Measurements from ENCODE around the gene NHERF1.

Gene NHERF1

DNA sequence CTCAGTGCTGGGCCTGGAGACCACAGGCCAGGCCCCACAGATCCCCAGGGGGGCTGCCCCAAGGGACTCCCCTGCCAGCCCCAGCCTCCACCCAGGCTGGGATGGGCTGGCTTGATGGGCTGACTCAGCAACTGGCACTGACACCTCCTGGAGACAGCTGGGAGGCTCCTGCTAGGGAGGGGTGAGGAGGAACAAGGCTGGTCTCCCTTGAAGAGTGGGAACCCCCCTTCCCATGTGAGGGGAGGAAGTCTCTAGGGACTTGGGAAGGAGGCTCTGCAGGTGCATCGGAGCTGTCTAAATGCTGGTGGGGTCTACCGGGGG lies 10.4 kb downstream of the NHERF1 start:
- Histone ChIP-seq H3K79me2 (ENCODE audit: insufficient read depth, low read length) (no peaks in the 10 kb centered on the region), H3K36me3 (ENCODE audit: insufficient read depth, low read length) (no peaks in the 10 kb centered on the region), H3K9me3 (ENCODE audit: low read length) (no peaks in the 10 kb centered on the region), H3K9me2 (ENCODE audit: low read depth, low read length) (no peaks in the 10 kb centered on the region), H3K9ac (ENCODE audit: low read length) (no peak overlapping the region), H3K4me2 (ENCODE audit: low read length) (no peak overlapping the region), H3K27ac (ENCODE audit: low read depth, low read length, poor library complexity, severe bottlenecking) (no peak overlapping the region), H3K27me3 (ENCODE audit: insufficient read depth, low read length) (no peaks in the 10 kb centered on the region), H3F3A (ENCODE audit: insufficient read depth, low read length) (no peaks in the 10 kb centered on the region), H3K4me1 (ENCODE audit: insufficient read depth, low read length, severe bottlenecking) (peaks cover 7% of the 10 kb centered on the region), H4K20me1 (ENCODE audit: insufficient read depth, low read length) (no peaks in the 10 kb centered on the region), H2AFZ (ENCODE audit: low read length) (no peak overlapping the region), H3K4me3 (ENCODE audit: low read depth, low read length, poor library complexity, severe bottlenecking) (no peak overlapping the region)
- TF ChIP-seq, protein P1, sequence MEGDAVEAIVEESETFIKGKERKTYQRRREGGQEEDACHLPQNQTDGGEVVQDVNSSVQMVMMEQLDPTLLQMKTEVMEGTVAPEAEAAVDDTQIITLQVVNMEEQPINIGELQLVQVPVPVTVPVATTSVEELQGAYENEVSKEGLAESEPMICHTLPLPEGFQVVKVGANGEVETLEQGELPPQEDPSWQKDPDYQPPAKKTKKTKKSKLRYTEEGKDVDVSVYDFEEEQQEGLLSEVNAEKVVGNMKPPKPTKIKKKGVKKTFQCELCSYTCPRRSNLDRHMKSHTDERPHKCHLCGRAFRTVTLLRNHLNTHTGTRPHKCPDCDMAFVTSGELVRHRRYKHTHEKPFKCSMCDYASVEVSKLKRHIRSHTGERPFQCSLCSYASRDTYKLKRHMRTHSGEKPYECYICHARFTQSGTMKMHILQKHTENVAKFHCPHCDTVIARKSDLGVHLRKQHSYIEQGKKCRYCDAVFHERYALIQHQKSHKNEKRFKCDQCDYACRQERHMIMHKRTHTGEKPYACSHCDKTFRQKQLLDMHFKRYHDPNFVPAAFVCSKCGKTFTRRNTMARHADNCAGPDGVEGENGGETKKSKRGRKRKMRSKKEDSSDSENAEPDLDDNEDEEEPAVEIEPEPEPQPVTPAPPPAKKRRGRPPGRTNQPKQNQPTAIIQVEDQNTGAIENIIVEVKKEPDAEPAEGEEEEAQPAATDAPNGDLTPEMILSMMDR (IDR thresholded peaks at IDR 0.05; ENCODE audit: low read length), result no peak
- TF ChIP-seq EZH2 (IDR thresholded peaks at IDR 0.05; ENCODE audit: borderline replicate concordance, low read length), result no peak

GRCh38 chr17:74759243-74759801 lies 10.9 kb downstream of the NHERF1 start:
- no peak overlapping the region for H3K27ac ChIP-seq (ENCODE audit: low read depth, low read length, poor library complexity, severe bottlenecking)
- H3K4me3 ChIP-seq (ENCODE audit: low read depth, low read length, poor library complexity, severe bottlenecking), result no peak overlapping the region
- TF ChIP-seq, protein P1 (IDR thresholded peaks at IDR 0.05; ENCODE audit: low read length), result peak; percentile 16; the same call in 1 of the 2 replicates
- no peak for TF ChIP-seq EZH2 (IDR thresholded peaks at IDR 0.05; ENCODE audit: borderline replicate concordance, low read length)
- no peak overlapping the region for H3K4me2 ChIP-seq (ENCODE audit: low read length)
- H3K4me1 ChIP-seq (ENCODE audit: insufficient read depth, low read length, severe bottlenecking), result peaks cover 7% of the 10 kb centered on the region
- H3K79me2 ChIP-seq (ENCODE audit: insufficient read depth, low read length), result no peaks in the 10 kb centered on the region
- H3F3A ChIP-seq (ENCODE audit: insufficient read depth, low read length), result no peaks in the 10 kb centered on the region
- H4K20me1 ChIP-seq (ENCODE audit: insufficient read depth, low read length), result no peaks in the 10 kb centered on the region
- no peak overlapping the region for H3K9ac ChIP-seq (ENCODE audit: low read length)
- H3K27me3 ChIP-seq (ENCODE audit: insufficient read depth, low read length), result no peaks in the 10 kb centered on the region
- H2AFZ ChIP-seq (ENCODE audit: low read length), result no peak overlapping the region
- no peaks in the 10 kb centered on the region for H3K9me3 ChIP-seq (ENCODE audit: low read length)
- H3K9me2 ChIP-seq (ENCODE audit: low read depth, low read length), result no peaks in the 10 kb centered on the region
- no peaks in the 10 kb centered on the region for H3K36me3 ChIP-seq (ENCODE audit: insufficient read depth, low read length)

- H3K4me1 ChIP-seq (ENCODE audit: insufficient read depth, low read length, severe bottlenecking), result peaks cover 7% of the 10 kb centered on the region
- H3K4me2 ChIP-seq (ENCODE audit: low read length), result no peak overlapping the region
- no peaks in the 10 kb centered on the region for H3F3A ChIP-seq (ENCODE audit: insufficient read depth, low read length)
- H3K9ac ChIP-seq (ENCODE audit: low read length), result no peak overlapping the region
- no peaks in the 10 kb centered on the region for H3K9me3 ChIP-seq (ENCODE audit: low read length)
- no peak overlapping the region for H2AFZ ChIP-seq (ENCODE audit: low read length)
- H3K9me2 ChIP-seq (ENCODE audit: low read depth, low read length), result no peaks in the 10 kb centered on the region
- H3K4me3 ChIP-seq (ENCODE audit: low read depth, low read length, poor library complexity, severe bottlenecking), result no peak overlapping the region
- no peak overlapping the region for H3K27ac ChIP-seq (ENCODE audit: low read depth, low read length, poor library complexity, severe bottlenecking)
- H3K36me3 ChIP-seq (ENCODE audit: insufficient read depth, low read length), result no peaks in the 10 kb centered on the region
- TF ChIP-seq EZH2 (IDR thresholded peaks at IDR 0.05; ENCODE audit: borderline replicate concordance, low read length), result no peak
- TF ChIP-seq, protein P1 (IDR thresholded peaks at IDR 0.05; ENCODE audit: low read length), result no peak
- H3K79me2 ChIP-seq (ENCODE audit: insufficient read depth, low read length), result no peaks in the 10 kb centered on the region
- no peaks in the 10 kb centered on the region for H4K20me1 ChIP-seq (ENCODE audit: insufficient read depth, low read length)
- H3K27me3 ChIP-seq (ENCODE audit: insufficient read depth, low read length), result no peaks in the 10 kb centered on the region
Measured at GRCh38 chr17:74759941-74760340, 11.5 kb downstream of the NHERF1 start.

All from OCI-LY1 (cell line).